ENCODE data around the gene TNIP2.

DNA sequence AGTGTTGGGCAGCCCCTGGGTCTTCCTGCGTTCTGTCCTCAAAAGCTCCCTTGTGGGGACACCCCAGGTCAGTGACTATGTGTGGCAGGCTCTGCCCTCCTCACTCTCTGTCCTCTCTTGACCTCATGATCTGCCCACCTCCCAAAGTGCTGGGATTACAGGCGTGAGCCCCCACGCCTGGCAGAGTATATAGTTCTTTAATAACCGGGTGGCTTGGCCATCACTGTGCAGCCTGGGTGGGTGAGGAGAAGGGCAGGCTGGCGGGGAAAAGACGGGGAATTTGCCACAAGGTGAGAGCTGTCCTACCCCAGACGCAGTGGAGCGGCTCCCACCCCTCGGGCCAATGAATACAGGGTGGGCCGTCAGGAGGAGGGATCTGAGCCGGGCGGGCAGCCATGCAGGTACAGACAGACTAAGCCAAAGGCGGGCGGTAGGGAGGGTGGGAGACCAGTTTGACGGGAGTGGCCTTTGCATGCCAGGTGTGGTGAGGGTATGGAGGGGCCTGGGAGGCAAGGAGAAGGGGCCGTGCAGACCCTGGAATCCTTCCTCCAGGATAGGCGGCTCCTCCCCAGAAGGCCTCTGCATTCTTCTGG is 39.3 kb upstream of the TNIP2 start:
- no peak for TF ChIP-seq EZH2phosphoT487 (IDR thresholded peaks at IDR 0.05; ENCODE audit: low read depth)
- TF ChIP-seq, protein P1, sequence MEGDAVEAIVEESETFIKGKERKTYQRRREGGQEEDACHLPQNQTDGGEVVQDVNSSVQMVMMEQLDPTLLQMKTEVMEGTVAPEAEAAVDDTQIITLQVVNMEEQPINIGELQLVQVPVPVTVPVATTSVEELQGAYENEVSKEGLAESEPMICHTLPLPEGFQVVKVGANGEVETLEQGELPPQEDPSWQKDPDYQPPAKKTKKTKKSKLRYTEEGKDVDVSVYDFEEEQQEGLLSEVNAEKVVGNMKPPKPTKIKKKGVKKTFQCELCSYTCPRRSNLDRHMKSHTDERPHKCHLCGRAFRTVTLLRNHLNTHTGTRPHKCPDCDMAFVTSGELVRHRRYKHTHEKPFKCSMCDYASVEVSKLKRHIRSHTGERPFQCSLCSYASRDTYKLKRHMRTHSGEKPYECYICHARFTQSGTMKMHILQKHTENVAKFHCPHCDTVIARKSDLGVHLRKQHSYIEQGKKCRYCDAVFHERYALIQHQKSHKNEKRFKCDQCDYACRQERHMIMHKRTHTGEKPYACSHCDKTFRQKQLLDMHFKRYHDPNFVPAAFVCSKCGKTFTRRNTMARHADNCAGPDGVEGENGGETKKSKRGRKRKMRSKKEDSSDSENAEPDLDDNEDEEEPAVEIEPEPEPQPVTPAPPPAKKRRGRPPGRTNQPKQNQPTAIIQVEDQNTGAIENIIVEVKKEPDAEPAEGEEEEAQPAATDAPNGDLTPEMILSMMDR (IDR thresholded peaks at IDR 0.05; ENCODE audit: low read depth, low read length): no peak

Measured in OCI-LY3 (cell line).